Measurements from ENCODE around the gene GTPBP8.

The GTPBP8 gene

GRCh38 chr3:113039546-113039945 lies 48.8 kb downstream of the GTPBP8 start (continued):
- TF ChIP-seq, protein P1, sequence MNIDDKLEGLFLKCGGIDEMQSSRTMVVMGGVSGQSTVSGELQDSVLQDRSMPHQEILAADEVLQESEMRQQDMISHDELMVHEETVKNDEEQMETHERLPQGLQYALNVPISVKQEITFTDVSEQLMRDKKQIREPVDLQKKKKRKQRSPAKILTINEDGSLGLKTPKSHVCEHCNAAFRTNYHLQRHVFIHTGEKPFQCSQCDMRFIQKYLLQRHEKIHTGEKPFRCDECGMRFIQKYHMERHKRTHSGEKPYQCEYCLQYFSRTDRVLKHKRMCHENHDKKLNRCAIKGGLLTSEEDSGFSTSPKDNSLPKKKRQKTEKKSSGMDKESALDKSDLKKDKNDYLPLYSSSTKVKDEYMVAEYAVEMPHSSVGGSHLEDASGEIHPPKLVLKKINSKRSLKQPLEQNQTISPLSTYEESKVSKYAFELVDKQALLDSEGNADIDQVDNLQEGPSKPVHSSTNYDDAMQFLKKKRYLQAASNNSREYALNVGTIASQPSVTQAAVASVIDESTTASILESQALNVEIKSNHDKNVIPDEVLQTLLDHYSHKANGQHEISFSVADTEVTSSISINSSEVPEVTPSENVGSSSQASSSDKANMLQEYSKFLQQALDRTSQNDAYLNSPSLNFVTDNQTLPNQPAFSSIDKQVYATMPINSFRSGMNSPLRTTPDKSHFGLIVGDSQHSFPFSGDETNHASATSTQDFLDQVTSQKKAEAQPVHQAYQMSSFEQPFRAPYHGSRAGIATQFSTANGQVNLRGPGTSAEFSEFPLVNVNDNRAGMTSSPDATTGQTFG (tag by site-specific recombination; IDR thresholded peaks at IDR 0.05; ENCODE audit: borderline replicate concordance), result no peak
- TF ChIP-seq, protein P2, sequence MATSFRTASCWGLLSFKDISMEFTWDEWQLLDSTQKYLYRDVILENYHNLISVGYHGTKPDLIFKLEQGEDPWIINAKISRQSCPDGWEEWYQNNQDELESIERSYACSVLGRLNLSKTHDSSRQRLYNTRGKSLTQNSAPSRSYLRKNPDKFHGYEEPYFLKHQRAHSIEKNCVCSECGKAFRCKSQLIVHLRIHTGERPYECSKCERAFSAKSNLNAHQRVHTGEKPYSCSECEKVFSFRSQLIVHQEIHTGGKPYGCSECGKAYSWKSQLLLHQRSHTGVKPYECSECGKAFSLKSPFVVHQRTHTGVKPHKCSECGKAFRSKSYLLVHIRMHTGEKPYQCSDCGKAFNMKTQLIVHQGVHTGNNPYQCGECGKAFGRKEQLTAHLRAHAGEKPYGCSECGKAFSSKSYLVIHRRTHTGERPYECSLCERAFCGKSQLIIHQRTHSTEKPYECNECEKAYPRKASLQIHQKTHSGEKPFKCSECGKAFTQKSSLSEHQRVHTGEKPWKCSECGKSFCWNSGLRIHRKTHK (tag by site-specific recombination; IDR thresholded peaks at IDR 0.05), result no peak
- TF ChIP-seq, protein P3, sequence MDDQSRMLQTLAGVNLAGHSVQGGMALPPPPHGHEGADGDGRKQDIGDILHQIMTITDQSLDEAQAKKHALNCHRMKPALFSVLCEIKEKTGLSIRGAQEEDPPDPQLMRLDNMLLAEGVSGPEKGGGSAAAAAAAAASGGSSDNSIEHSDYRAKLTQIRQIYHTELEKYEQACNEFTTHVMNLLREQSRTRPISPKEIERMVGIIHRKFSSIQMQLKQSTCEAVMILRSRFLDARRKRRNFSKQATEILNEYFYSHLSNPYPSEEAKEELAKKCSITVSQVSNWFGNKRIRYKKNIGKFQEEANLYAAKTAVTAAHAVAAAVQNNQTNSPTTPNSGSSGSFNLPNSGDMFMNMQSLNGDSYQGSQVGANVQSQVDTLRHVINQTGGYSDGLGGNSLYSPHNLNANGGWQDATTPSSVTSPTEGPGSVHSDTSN (CRISPR knock-in tag; IDR thresholded peaks at IDR 0.05), result no peak
- TF ChIP-seq ZNF211 (tag by site-specific recombination; IDR thresholded peaks at IDR 0.05; ENCODE audit: low read depth) (no peak), ZNF530 (tag by site-specific recombination; IDR thresholded peaks at IDR 0.05; ENCODE audit: low read depth) (no peak), ZNF830 (tag by site-specific recombination; IDR thresholded peaks at IDR 0.05; ENCODE audit: low read depth) (no peak), ZNF2 (tag by site-specific recombination; IDR thresholded peaks at IDR 0.05) (no peak), ZNF664 (tag by site-specific recombination; IDR thresholded peaks at IDR 0.05) (no peak)
- TF ChIP-seq, protein P4, sequence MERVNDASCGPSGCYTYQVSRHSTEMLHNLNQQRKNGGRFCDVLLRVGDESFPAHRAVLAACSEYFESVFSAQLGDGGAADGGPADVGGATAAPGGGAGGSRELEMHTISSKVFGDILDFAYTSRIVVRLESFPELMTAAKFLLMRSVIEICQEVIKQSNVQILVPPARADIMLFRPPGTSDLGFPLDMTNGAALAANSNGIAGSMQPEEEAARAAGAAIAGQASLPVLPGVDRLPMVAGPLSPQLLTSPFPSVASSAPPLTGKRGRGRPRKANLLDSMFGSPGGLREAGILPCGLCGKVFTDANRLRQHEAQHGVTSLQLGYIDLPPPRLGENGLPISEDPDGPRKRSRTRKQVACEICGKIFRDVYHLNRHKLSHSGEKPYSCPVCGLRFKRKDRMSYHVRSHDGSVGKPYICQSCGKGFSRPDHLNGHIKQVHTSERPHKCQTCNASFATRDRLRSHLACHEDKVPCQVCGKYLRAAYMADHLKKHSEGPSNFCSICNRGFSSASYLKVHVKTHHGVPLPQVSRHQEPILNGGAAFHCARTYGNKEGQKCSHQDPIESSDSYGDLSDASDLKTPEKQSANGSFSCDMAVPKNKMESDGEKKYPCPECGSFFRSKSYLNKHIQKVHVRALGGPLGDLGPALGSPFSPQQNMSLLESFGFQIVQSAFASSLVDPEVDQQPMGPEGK (tag by site-specific recombination; IDR thresholded peaks at IDR 0.05), result no peak

GRCh38 chr3:113040231-113040630 lies 49.4 kb downstream of the GTPBP8 start:
- no peaks in the 10 kb centered on the region for H3K4me1 ChIP-seq (ENCODE audit: control insufficient read depth, insufficient read depth, low read length)
- no peaks in the 10 kb centered on the region for H3K36me3 ChIP-seq (ENCODE audit: control insufficient read depth in 2 of 2, insufficient read depth in 1 of 2, low read length in 2 of 2)
- ChIA-PET CTCF (no interaction called here), POLR2A (no interaction called here)
- TF ChIP-seq ZNF677 (tag by site-specific recombination; IDR thresholded peaks at IDR 0.05) (no peak), ZNF426 (tag by site-specific recombination; IDR thresholded peaks at IDR 0.05) (no peak), KLF16 (tag by site-specific recombination; IDR thresholded peaks at IDR 0.05) (no peak), SCRT1 (tag by site-specific recombination; IDR thresholded peaks at IDR 0.05; ENCODE audit: borderline replicate concordance) (no peak)
- TF ChIP-seq, protein P5, sequence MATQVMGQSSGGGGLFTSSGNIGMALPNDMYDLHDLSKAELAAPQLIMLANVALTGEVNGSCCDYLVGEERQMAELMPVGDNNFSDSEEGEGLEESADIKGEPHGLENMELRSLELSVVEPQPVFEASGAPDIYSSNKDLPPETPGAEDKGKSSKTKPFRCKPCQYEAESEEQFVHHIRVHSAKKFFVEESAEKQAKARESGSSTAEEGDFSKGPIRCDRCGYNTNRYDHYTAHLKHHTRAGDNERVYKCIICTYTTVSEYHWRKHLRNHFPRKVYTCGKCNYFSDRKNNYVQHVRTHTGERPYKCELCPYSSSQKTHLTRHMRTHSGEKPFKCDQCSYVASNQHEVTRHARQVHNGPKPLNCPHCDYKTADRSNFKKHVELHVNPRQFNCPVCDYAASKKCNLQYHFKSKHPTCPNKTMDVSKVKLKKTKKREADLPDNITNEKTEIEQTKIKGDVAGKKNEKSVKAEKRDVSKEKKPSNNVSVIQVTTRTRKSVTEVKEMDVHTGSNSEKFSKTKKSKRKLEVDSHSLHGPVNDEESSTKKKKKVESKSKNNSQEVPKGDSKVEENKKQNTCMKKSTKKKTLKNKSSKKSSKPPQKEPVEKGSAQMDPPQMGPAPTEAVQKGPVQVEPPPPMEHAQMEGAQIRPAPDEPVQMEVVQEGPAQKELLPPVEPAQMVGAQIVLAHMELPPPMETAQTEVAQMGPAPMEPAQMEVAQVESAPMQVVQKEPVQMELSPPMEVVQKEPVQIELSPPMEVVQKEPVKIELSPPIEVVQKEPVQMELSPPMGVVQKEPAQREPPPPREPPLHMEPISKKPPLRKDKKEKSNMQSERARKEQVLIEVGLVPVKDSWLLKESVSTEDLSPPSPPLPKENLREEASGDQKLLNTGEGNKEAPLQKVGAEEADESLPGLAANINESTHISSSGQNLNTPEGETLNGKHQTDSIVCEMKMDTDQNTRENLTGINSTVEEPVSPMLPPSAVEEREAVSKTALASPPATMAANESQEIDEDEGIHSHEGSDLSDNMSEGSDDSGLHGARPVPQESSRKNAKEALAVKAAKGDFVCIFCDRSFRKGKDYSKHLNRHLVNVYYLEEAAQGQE (tag by site-specific recombination; IDR thresholded peaks at IDR 0.05), result no peak
- no peaks in the 10 kb centered on the region for H3K9me3 ChIP-seq (ENCODE audit: control insufficient read depth, insufficient read depth, low read depth, low read length)
- H3K4me3 ChIP-seq (ENCODE audit: low read depth, low read length), result no peak overlapping the region
- H3K27ac ChIP-seq (ENCODE audit: extremely low read depth, low read depth, low read length), result no peak overlapping the region

Data from HEK293 (cell line).